Stimulated activated CD8-positive, alpha-beta memory T cell treated with anti-CD3 and anti-CD28 coated beads, Interleukin-12 subunit alpha, Interleukin-12 subunit beta, amount 100 ng/mL, for 4 hours (primary cell): ENCODE results near the gene BIRC7.

Experiments
- DNase-seq: peaks from one replicate; pipeline ENCODE4 v3.0.0-alpha.2; 2020; ENCODE audit warnings: low read depth

The BIRC7 gene

GRCh38 chr20:63235399-63235983 is at the start of gene BIRC7:
BIRC7 (plus strand) TSS chr20:63235905; CDS start chr20:63236097, 192 bp downstream.
- DNase-seq = no peak

GRCh38 chr20:63186084-63186483 is 49.6 kb upstream of the BIRC7 start:
- DNase-seq = no peak

DNA sequence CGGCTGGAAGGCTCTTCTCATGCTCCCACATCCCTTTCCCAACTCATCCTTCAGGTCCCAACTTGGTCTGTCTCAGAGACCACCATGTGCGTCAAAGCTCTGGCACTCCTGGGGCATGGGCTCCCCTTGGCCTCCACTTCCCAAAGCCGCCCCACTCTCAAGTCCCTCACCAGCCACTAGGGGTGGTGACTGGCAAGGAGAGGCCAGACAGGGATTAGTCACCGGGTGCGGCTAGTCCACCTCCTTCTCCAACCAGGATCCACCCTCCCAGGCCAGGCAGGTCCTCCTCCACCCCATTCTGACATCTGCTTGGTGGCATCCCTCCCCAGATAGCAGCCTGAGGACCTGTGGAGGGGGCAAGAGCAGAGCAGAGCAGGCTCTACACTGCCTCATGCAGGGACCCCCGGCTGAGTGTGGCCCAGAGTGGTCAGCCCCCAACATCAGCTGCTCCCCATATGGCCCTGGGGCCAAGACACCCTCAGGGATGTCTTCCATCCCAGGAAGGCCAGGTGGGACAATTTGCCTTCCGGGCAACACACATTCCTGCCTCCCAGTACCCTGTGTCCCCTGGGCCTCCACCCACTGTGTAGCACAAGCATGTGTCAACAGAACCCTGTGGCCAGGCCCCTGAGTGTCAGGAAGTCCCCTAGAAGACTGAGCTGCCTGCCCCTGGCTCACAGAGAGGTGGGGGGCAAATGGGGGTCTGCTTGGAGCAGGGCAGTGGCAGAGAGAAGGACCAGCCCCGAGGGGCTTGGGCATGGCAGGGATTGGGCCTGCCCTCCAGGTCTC is 49.0 kb upstream of the BIRC7 start:
- no peak for DNase-seq

- DNase-seq = no peak
These were observed 48.2 kb upstream of the BIRC7 start for GRCh38 chr20:63187338-63188158.

GRCh38 chr20:63188159-63188442 is 47.6 kb upstream of the BIRC7 start:
- no peak for DNase-seq

- DNase-seq = no peak
These were observed 46.9 kb upstream of the BIRC7 start for GRCh38 chr20:63188641-63189321.

DNA sequence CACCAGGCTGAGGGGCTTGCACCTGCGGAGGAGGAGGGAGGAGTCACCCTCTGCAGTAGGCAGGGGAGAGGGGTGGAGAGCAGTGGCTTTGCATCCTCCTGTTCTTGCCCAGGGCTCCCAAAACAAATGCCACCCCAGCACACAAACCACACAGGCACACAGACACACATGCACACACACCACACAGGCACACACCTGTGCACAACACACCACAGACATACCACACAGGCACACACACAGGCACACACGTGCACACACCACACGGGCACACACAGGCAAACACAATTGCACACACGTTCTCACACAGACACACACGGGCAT is 46.4 kb upstream of the BIRC7 start:
- no peak for DNase-seq

DNA sequence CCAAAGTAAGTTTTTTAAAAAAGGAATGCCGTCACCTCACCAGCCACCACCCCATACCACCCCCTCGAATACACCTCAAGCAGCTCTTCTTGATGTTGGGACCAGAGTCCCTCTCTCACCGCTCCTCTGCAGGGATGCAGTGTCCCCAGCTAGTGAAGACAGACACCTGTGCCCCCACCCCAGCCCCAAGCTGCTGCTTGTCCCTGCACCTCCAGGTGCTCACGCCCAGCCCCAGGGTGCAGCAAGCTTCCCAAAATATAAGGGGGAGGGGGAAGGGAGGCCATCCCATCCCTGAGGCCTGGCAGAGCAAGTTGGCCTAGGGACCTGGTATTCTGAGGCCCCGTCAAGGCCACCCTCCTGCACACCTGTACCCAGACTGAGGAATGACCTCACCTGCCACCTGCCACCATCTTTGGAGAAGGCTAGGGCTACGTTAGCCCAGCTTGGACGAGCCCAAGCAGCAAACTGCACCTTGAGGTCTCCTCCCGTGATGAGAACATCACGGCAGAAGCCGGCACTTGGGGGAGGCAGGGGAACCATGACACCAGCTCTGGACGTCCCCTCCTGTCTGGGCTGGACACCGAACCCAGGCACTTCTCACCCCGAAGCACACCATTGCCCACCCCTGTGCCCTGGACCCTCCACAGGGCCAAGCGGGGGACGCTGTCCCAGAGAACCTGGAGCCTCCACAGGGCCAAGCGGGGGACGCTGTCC is 45.7 kb upstream of the BIRC7 start:
- DNase-seq = no peak

- DNase-seq = no peak
These were observed 44.9 kb upstream of the BIRC7 start for GRCh38 chr20:63190828-63191227.

DNA sequence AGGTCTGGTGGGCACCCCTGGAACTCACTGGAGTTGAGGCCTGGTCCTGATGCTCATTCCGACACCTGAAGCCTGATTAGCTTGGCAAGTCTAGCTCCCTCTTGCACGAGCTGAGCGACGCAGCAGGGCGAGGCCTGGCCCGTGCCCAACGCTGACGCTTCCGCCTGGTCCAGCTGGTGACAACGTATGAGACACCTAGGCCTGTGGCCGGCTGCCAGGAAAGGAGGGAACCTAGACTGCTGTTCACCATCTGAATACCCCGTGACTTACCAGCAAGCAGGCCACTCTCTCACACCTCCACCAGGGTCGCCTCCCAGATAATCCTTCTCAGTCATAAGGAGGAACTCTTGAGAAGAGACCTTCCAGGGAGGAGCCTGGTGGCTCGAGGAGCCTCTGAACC is 44.3 kb upstream of the BIRC7 start:
- no peak for DNase-seq

DNA sequence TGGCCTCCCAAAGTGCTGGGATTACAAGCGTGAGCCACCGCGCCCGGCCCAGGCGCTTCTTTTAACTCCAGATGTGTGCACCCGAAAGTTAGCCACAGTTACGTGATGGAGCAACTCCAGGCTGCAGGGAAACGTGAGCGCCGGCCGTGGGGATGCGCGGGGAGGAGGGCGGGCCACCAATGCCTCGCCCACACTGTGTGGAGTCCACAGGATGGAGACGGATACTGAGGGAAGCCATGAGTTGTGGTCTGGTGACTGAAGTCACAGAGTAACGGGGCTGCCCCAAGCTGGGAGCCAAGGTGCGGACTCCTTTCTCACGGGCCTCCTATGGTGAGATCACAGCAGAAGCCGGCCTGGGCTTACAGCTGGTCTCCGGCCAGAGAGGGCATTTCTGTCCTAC is 43.0 kb upstream of the BIRC7 start:
- no peak for DNase-seq

GRCh38 chr20:63194007-63194796 is 41.5 kb upstream of the BIRC7 start:
- no peak for DNase-seq

- DNase-seq = no peak
These were observed 40.9 kb upstream of the BIRC7 start for GRCh38 chr20:63194797-63195173.

GRCh38 chr20:63196768-63197470 is 38.8 kb upstream of the BIRC7 start:
- DNase-seq = no peak

DNA sequence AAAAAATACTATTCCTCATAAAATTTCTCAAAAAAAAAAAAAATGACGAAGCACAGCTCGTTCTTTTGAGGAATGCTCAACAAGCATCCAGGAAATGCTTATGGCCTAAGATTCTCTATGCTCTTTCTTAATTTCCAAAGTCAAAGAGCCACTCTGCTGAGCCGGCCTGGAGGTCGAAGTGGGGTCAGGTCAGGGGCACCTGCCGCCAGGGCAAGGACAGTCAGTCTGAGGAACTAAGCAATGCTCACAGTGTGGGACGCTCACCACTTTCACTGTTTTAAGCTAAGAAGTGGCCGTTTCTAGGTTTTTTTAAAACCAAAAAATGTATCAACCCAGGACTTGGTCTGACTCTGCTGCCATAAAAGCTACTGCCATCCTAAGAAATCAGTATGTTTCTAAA is 37.1 kb upstream of the BIRC7 start:
- DNase-seq = no peak

- DNase-seq = no peak
These were observed 33.7 kb upstream of the BIRC7 start for GRCh38 chr20:63202021-63202420.

- DNase-seq = no peak
These were observed 32.7 kb upstream of the BIRC7 start for GRCh38 chr20:63202811-63203526.

GRCh38 chr20:63204362-63204761 is 31.3 kb upstream of the BIRC7 start:
- DNase-seq = no peak

DNA sequence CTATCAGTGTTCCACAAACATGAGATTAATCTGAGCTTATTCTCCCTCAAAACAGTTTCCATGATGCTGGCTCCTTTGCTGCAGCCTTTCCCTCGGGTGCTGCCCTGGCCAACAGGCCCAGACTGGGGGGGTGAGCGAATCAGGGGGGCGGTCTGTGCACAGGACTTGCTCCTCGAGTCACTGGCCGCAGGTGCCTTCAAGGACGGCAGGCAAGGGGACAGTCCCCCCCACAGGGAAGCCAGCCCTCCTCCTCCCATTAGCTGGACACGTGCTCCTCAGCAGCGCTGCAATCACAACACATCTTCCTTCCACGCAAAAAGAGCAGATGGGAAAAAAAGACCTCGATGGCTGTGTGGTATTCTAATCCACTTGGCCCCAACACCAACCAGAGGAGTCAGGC is 29.8 kb upstream of the BIRC7 start:
- no peak for DNase-seq

DNA sequence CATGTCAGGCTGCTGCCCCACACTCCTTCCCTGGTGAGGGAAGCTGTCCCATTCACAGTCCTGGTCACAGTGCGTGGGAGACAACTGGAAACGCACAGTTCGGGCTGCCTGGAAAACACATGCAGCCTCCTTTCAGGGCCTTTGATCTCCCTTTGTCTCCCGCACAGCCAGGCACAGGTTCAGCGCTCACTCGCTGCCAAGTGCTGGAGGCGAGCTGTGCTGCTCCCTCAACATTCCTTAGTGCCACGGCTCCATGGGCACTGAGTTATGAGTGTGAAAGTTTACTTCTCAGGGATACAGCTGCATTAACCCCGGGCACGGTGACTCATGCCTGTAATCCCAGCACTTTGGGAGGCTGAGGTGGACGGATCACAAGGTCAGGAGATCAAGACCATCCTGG is 28.8 kb upstream of the BIRC7 start:
- DNase-seq = no peak
